ENCODE measurements around the gene KLC1.

The KLC1 gene

DNA sequence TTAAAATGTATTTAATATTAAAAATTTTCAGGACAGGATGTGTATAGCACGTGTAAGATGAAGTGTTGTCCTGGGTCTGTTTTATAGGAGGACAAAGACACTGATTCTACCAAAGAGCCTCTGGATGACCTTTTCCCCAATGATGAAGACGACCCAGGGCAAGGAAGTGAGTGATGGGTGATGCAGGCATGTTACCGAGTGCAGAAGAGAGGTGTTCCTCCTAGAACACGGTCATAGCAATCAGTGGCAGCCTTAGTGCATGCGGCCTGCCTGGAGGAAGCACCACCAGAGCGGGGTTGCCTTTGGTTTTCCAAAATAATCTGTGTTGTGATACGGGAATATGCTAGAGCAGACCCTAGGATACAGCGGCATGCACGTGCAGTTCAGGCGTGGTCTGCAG is 33.0 kb downstream of the KLC1 start:
- no peak for DNase-seq

DNA sequence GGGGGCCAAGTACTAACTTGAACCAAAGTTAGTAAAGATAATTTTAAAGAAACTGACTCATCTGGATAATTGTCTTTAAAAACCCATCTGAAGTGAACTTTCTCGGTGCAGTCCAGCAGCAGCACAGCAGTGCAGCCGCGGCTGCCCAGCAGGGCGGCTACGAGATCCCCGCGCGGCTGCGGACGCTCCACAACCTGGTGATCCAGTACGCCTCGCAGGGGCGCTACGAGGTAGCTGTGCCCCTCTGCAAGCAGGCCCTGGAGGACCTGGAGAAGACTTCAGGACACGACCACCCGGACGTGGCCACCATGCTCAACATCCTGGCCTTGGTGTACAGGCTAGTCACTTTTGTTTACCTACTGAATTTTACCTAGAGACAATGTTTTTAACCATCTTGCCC is 33.6 kb downstream of the KLC1 start:
- no peak for DNase-seq

DNA sequence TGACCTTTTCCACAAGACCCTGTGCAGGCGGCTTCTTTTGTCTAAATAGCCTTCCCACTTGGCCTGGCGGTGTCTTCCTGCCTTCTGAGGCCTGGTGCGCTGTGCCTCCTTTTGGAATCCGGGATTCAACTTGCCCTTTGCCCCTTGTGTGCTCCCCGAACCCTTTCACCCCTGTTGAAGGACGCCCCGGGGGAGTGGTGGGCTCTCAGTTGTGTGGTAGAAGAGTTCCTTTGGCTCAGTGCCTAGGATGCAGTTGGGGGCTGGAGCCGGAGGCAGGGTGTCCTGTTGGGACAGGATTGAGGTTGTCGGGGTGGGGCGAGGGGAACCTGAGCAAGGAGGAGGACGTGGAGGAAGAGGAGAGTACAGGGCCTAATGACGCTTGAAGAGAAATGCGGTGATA is 34.5 kb downstream of the KLC1 start:
- DNase-seq: no peak

DNA sequence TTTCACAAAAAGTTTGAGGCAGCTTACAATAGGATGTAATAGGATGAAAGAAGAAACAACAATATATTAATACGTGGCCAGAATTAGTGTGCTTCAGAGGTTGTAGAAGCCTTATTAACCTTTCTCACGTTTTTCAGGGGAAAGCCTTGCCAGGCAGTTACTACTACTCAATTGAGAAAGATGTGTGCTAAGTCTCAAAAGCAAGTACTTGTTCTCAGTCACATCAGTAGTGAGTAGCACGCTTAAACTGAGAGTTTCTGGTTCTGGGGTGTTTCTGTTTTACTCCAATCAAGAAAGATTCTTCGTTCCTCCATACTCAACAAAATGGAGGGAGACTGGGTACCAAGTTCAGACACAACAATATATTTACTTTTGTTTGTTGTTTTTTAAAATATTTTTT is 38.7 kb downstream of the KLC1 start:
- DNase-seq: no peak

DNA sequence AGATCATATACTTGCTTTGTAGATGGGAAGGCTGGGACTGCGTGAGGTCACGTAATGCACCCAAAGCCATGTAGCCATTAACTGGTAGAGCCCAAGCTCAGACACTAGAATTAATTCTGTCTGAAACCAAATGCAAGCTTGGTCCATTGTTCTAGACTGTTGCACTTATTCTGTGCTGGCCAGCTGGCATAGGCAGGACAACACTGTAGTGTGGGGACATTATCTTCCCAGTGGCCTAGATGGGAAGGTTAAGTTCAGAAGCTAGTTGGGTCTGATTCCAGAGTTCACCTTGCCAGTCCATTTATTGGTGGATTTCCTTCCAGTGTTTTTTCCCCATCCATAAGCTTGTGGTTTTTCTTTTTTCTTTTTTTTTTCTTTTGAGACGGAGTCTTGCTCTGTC is 39.1 kb downstream of the KLC1 start:
- DNase-seq: no peak

DNA sequence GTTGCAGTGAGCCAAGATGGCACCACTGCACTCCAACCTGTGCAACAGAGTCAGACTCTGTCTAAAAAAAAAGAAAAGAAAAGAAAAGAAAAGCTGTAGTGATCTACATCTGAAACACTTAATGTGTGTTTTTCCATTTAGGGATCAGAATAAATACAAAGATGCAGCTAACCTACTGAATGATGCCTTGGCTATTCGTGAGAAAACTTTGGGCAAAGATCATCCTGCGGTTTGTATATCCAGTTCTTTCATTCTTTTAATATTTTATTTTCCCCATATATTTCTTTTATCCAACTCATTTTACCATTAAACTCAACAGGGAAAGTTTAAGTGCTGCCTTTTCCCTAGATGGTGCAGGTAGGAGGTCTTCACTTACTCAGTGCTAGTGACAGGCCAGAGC is 40.4 kb downstream of the KLC1 start:
- no peak for DNase-seq

DNA sequence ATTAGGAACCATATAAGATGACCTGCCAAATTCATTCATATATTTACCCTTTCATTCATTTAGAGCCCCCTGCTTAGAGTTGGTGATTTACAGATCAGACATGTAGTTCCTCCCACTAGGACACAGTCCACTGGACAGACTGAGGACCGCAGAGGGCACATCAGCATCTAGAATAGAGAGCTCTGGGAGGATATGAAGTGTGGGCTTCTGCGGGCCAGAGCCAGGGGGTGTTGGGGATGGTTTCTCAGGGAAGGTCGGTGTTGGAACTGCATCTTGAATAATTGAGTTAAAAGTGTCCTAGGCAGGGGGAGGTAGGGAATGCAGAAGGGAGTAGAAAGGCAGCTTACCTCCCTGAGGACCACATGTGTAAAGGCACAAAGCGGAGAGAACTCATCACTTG is 42.9 kb downstream of the KLC1 start:
- DNase-seq: no peak

DNA sequence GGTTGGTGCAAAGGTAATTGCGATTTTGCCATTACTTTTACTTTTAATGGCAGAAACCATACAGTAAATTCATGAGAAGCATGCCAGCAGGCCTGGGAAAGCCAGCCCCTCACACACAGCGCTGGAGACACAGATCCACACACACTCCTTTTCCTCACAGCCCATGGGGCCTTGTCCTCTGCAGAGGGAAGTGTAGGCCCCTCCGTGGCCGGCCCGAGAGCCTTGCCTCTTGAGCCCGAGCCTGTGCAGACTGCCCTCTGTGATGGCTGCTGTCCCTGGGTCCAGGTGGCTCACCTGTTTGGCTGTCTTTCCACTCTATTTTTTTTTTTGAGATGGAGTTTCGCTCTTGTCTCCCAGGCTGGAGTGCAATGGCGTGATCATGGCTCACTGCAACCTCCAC is 46.9 kb downstream of the KLC1 start:
- DNase-seq: no peak

DNA sequence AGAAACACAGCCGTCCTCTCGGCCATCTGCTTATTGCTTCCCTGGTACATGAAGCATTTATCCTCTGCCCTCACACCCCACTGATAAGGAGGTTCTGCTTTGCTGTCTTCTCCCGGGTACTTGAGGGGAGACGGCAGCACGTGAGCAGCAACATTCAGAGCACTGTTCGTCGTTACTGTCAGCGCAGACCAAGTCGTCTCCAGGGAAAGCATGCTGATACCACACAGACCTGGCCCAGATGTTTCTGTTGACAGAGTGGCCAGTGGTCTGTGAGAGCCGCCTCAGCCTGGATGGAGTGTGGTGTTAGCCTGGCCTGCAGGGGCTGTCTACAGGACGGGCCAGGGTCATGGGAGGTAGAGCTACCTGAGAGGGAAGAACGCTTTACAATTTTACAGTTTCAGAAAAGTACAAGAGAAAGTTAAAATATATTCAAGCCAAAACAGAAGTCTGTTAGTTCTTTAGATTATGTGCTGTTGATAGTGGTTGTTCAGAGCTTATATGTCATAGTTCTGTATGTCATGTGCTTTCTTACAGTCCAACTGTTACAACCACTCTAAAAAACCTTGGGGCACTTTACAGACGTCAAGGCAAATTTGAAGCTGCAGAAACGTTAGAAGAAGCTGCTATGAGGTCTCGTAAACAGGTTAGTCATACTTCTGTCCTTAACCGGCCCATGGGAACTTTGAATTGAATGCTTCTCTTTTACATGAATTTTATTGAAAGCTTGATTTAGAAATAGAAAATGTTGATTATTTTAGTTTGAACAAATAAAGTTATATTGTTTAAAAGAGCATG is 48.1 kb downstream of the KLC1 start:
- no peak for DNase-seq

DNA sequence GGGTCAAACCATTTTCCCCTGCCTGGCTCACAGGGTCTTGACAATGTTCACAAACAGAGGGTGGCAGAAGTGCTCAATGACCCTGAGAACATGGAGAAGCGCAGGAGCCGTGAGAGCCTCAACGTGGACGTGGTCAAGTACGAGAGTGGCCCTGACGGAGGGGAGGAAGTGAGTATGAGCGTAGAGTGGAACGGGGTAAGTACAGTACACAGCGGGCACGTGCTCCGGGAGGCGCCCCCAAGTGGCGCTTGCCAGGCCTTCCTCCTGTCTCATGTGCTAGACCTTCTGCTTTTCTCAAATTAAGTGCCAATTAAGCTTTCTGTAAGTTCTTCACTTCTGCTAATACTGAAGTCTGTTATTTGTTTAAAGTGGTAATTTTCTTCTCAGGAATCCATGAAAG is 50.3 kb downstream of the KLC1 start:
- peak; percentile 56 for DNase-seq

DNA sequence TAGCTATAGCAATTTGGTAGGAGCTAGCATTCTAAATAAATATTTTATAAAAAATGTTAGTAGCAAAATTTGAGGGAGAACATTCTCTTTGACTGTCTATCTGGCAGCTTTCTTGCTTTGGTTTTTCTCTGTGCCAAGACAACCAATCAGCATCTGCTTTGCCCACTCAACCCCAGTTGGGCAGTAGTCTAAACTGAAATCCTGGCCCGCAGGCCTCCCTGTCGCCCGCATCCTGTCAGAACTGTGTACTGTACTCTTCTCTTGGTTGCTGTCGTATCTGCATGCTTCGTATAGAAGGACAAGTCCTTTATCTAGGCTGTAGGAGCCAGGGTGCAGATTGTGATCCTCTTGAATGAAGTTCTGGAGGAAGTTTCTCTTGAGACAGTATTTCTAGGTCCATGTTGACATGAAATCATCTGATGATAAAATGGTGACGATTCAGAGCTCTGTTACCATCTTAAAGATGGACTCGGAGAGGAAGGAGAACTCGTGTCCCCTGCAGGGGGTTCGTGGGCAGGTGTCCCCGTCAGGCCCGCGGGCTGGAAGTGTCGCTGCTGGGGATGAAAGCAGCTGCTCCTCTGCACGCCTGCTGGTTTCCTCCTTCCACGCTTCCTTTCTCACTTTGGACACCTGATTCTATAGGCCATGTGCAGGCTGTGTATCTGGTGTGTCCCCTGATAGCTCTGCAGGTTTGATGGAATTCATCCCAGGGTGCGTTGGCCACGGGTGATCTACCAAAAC is 51.6 kb downstream of the KLC1 start:
- DNase-seq: no peak

DNA sequence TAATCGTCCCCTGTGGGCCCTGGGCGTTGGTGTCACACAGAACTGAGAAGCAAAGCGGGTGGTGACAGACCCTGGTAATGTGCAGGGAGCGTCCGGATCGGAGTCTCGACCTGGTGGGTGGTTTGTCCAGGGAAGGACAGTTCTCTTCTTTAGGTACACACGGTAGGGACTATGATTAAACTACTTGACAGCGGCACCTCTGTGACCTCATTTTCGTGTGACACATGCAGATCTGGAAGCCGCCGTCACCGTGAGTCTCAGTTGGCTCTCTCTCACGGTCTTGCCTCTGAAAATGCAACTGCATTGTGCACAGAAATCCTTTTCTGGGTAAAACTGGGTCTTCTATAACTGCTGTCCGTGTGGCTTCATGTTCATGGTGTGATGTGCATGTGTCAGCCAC is 54.1 kb downstream of the KLC1 start:
- no peak for DNase-seq

DNA sequence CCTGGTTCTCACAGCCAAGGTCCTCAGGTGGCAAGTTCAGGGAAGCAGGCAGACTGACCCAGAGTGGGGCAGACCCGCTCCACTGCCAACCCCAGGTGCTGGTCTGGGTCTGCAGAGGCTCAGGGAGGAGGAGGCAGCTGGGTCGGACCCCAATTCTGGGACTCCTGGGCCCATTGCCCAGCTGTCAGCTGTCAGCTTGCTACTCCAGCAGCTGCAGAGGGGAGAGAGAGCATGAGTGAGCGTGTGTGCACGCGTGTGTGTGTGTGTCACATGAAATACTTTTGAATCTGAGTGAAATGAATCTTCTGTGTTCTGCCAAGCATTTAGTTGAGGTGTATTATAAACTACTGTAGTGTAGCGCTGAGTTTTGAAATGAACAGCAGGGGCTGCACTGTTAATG is 55.5 kb downstream of the KLC1 start:
- DNase-seq: no peak

DNA sequence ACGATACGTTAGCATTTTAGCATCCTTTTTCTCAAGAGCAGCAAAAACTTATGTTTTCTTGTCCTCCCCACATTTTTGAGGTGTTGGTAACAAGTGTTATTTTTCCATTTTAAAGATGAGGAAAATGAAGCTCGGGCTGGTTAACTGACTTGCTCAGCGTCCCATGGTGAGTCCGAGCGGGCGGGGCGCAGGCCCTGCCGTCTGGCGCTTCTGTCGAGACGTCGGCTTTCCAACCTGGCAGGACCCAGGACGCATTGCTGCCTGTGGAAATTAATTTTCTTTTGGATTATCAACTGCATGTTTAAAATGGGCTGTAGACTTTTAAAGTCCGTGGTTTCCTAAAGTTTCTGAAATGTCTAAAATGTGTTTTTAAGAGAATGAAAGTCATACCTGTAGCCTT is 55.9 kb downstream of the KLC1 start:
- DNase-seq: no peak

DNA sequence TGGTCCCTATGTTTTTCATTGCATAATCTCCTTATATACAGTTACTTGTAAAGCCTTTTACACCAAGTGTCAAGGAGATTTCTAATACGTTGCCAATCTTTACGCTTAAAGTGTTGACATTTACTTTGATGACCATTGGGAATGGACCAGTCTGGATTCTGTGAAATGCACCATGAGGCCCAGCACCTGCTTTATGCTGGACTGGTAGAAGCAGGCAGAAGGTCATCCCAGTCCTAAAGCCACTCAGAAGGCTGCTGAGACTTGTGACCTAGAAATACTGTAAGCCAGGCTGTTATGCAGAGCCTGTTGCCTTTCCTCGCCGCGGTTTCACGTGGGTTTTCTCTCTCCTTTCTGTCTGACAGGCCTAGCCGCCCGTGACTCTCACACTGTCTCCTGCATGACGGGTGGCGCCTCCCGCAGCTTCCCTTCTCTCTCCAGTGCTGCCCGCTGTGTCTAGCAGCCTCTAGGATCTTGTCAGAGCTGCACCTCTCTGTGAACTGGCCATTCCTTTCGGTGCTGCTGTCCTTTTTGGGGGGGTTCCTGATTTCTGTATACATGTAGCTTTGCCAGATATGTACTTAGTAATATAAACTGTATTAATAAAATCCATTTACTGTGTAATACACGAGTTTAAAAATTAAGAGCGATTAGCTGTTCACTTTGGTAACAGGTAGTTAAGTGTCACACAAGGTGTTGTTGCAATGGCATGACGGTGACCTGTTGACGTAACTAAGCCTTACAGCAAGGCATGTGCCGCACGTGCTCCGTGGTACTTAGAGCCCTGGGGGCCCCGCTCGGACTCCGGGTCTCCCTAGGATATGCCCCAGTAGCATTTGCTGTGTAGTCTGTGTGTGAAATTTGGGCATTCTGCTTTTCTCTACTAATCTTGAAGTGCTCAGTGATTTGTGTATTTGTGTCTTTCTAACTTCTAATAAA is 56.5 kb downstream of the KLC1 start:
- no peak for DNase-seq

DNA sequence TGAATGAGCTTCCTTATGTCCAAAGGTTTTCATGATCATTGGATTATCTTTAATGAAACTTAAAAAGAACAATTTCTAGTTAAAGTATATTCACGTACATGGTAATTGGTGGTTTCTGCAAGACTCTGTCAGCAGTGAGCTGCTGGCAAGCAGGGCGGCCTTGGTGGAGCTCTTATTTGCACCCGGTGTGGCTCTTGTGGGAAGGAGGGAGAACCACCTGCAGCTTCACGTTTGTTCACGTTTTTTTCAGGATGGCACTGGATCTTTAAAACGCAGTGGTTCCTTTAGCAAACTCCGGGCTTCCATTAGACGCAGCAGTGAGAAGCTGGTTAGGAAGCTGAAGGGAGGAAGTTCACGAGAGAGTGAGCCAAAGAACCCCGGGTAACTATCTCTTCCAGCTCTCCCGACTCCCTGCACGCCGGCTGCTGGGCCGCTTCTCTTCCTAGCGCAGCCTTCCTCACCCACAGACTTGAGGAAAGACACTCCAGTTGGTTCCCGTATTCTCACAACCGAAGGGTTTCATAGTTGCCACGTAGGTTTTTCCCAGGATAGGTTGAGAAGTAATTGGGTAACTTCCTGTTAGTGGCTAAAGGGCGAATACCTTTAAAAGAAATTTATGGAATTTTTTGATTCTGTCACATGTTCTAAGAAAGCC is 57.9 kb downstream of the KLC1 start:
- DNase-seq: no peak

DNA sequence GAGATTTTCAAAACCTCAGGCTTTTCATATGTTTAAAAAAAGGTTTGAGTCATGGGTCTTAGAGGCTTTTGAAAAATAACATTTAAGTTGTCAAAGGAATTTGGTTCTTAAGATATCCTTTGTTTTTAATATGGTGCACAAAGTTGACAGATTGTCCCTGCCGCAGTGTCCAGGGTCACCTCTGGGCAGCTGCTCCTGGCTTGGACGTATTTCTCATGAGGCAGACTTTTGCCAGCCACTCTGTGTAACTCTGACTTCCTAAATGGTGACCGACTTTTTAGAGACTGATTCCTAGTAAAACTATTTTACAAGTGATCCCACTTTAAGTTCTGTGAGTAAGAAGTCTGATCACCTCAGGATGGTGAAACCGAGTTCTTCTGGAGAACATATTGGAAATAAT is 58.7 kb downstream of the KLC1 start:
- no peak for DNase-seq

DNA sequence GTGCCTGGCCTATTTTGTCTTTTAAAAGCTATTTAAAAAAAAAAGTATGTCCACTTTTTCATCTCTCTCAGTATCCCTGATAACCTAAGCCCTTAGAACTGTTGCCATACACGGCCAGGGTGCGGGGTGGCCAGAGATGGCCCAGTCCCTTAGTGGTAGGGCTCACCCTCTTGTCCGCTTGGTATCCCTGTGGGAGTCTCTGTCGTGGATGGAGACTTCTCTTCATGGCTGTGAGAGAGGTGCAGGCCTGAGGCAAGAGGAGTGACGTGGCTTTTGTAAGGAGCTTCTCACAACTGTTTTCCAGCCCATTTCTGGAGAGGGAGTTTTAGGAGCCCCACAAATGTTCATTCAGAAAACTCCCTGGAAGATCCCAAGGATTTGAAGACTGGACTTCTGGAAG is 59.4 kb downstream of the KLC1 start:
- DNase-seq: no peak

DNA sequence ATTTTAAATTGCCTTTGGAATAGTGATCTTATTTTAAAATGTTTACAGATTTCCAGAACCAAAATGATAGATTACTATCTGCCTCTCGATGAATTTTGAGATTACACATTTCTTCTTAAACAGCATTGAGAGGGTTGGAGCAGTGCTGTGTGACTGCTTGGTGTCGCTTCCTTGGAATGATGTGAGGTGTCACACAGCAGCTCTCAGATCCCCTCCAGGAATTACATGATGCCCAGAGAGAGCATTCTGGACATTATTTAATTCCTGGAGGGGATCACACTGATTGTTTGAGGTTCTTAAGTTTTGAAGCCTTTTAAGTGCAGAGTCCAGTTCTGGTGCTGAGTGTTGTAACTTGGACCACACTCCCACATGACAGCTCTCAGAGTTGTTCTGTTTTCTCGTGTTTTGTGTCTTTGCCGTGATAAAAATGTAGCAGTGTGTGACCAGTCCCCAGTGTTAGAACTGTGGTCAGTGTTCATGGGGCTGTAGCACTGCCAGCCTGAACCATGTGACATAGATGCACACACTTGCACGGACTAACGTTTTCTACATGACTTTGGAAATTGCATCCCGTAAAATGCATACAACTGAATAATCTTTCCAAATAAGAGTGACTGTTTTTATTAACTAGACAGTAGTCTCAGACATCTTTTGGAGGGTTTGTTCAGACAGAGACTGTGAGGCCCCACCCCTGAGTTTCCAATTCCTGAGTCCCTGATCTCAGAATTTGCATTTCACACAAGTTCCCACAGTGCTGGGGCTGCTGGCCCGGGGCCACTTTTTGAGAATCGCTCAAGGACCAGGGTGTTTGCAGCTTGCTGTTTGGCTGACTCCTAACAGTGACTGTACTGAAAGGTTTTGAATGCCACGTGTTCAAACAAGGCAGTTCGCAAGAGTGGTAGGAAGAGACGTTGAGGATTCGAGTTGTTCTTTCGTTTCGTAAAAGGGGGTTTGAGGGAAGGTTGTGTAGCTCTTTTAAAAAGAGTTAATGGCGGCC is 60.2 kb downstream of the KLC1 start:
- no peak for DNase-seq

DNA sequence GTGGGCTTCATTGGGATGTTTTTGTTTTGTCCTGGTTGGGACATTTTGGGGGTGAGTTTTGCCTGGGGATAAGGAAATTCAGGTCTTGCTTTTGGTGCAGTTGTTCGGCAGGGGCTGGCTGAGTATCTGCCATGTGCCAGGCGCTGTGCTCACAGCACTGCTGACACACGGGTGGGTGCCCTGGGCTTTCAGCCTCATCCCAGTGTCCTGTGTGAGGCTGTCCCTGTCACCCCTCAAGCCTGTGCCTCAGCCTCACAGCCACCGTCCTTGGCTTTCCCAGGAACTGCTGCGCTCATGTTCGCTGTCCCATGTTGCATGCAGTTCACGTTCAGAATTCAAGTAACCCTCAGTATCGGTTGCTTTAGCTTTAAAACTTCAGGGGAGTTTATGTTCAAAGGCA is 61.3 kb downstream of the KLC1 start:
- DNase-seq: no peak

DNA sequence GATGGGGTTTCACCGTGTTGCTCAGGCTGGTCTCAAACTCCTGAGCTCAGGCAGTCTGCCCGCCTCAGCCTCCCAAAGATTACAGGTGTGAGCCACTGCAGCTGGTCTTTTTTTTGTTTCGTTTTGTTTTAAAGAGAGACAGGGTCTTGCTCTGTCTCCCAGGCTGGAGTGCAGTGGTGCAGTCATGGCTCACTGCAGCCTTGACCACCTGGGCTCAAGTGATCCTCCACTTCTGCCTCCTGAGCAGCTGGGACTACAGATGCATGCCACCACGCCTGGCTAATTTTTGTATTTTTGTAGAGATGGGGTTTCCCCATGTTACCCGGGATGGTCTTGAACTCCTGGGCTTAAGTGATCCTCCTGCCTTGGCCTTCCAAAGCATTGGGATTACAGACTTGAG is 62.6 kb downstream of the KLC1 start:
- DNase-seq: peak; percentile 31

DNA sequence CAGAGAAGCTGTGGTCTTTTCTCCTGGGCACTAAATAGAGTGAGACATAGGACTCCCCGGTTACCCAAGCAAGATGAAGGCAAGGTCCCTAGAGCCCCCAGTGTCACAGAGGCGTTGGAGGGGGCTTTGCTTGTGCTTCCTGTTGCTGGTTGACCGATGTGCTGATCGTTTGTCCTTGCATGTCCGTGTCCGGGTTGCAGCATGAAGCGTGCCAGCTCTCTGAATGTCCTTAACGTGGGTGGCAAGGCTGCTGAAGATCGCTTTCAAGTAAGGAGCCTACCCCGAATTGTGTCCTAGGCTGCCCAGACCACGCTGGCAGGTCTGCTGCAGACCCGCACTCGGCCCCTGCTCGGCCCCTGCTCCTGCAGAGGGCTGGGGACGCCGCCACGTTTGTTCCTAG is 63.1 kb downstream of the KLC1 start:
- DNase-seq: no peak

All from CD4-positive, alpha-beta T cell treated with Interleukin-15 for 1 hour (primary cell).